Stimulated activated naive CD8-positive, alpha-beta T cell treated with anti-CD3 and anti-CD28 coated beads, Interleukin-15, Interleukin-2, amounts not matched to agents 100 U/mL and 50 U/mL, for 24 hours (primary cell): ENCODE measurements around the gene IL15RA.
"Not testable (repeated sequence)": the region's sequence is repeated elsewhere in the genome, so short reads cannot be mapped to it uniquely, and the experiment has no call there.

Experiments
- ATAC-seq: fragments of 150-1000 bp; cut with Tn5 transposase; one replicate; pipeline ENCODE4 v1.10.0; 2021
- DNase-seq: peaks from one replicate; pipeline ENCODE4 v3.0.0; 2021

The IL15RA gene

GRCh38 chr10:5927306-5927705 lies 50.0 kb downstream of the IL15RA start:
- no peak for DNase-seq

GRCh38 chr10:5924889-5925288 lies 52.5 kb downstream of the IL15RA start:
- ATAC-seq (no peak), DNase-seq (no peak)

More at GRCh38 chr10:5927306-5927705, 50.0 kb downstream of the IL15RA start:
- ATAC-seq, result no peak

- DNase-seq (no peak), ATAC-seq (no peak)
Measured at GRCh38 chr10:5921746-5922145, 55.6 kb downstream of the IL15RA start.

GRCh38 chr10:5919568-5919967 lies 57.8 kb downstream of the IL15RA start:
- no peak for ATAC-seq
- DNase-seq, result no peak

GRCh38 chr10:5918763-5919162 lies 58.6 kb downstream of the IL15RA start:
- no peak for DNase-seq
- no peak for ATAC-seq

GRCh38 chr10:5917305-5917704 lies 60.0 kb downstream of the IL15RA start:
- DNase-seq (no peak), ATAC-seq (no peak)

- no peak for ATAC-seq
Measured at GRCh38 chr10:5915451-5915850, 61.9 kb downstream of the IL15RA start.

GRCh38 chr10:5913736-5914135 lies 63.6 kb downstream of the IL15RA start:
- DNase-seq, result no peak
- no peak for ATAC-seq

More at GRCh38 chr10:5915451-5915850, 61.9 kb downstream of the IL15RA start:
- DNase-seq, result no peak

- ATAC-seq, result no peak
- DNase-seq, result no peak
Measured at GRCh38 chr10:5911670-5912069, 65.7 kb downstream of the IL15RA start.

- no peak for DNase-seq
- no peak for ATAC-seq
Measured at GRCh38 chr10:5910323-5911100, 66.8 kb downstream of the IL15RA start.

- DNase-seq, ATAC-seq: not testable (repeated sequence)
Measured at GRCh38 chr10:5908676-5909075, 68.7 kb downstream of the IL15RA start.

GRCh38 chr10:5906651-5907050 lies 70.7 kb downstream of the IL15RA start:
- ATAC-seq (no peak), DNase-seq (no peak)

- DNase-seq (no peak), ATAC-seq (no peak)
Measured at GRCh38 chr10:5905854-5906507, 71.4 kb downstream of the IL15RA start.

- peak; percentile 49 for ATAC-seq
- DNase-seq, result no peak
Measured at GRCh38 chr10:5904227-5904626, 73.1 kb downstream of the IL15RA start.

GRCh38 chr10:5903563-5903962 lies 73.8 kb downstream of the IL15RA start:
- DNase-seq (no peak), ATAC-seq (no peak)

GRCh38 chr10:5902511-5903274 lies 74.7 kb downstream of the IL15RA start:
- DNase-seq, result no peak

More at GRCh38 chr10:5902511-5903274, 74.7 kb downstream of the IL15RA start:
- no peak for ATAC-seq
